ENCODE data around the gene C11orf58. TPM values are rescaled to one million over a fixed set of nuclear protein-coding genes. Genes with fewer than 3 reads are reported as not detected.

The C11orf58 gene
- total RNA-seq, 1 experiment from 2014 or later, result 171 TPM

DNA sequence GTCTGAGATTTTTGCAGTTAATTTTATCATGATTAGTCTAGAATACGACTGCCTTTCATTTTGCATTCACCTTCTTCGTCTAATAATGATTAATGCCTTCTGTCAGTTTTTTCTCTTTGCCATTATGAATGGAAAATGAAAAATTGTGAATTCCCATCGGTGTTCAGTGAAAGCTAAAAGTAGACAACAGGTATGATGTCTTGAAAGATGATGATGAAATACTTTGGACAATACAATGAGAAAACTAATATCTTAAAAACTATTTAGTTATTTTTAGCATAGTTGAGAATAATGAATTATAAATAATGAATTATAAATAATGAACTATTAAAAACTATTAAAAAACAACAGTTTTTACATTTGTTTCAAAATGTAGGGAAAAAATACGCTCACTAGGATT lies 5.0 kb downstream of the C11orf58 start:
- ChIA-PET POLR2A (ENCODE audit: low non-redundant PET) (no interaction called here), CTCF (no interaction called here)
- H3K9me3 ChIP-seq (ENCODE audit: low read depth, low read length, poor library complexity, severe bottlenecking), result no peaks in the 10 kb centered on the region
- no peak for TF ChIP-seq EZH2 (IDR thresholded peaks at IDR 0.05; ENCODE audit: borderline replicate concordance, low read depth, low read length, poor library complexity, severe bottlenecking)
- TF ChIP-seq, protein P1, sequence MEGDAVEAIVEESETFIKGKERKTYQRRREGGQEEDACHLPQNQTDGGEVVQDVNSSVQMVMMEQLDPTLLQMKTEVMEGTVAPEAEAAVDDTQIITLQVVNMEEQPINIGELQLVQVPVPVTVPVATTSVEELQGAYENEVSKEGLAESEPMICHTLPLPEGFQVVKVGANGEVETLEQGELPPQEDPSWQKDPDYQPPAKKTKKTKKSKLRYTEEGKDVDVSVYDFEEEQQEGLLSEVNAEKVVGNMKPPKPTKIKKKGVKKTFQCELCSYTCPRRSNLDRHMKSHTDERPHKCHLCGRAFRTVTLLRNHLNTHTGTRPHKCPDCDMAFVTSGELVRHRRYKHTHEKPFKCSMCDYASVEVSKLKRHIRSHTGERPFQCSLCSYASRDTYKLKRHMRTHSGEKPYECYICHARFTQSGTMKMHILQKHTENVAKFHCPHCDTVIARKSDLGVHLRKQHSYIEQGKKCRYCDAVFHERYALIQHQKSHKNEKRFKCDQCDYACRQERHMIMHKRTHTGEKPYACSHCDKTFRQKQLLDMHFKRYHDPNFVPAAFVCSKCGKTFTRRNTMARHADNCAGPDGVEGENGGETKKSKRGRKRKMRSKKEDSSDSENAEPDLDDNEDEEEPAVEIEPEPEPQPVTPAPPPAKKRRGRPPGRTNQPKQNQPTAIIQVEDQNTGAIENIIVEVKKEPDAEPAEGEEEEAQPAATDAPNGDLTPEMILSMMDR (conservative IDR thresholded peaks at IDR 0.05; ENCODE audit: low read depth, low read length), result no peak
- peaks cover 5% of the 10 kb centered on the region for H3K4me1 ChIP-seq (ENCODE audit: insufficient read depth, low read length, poor library complexity, severe bottlenecking)
- no TSS peak for BruUV-seq (replicated peaks)
- H3K27ac ChIP-seq (ENCODE audit: low read depth, low read length, poor library complexity, severe bottlenecking), result no peak overlapping the region
- H3K27me3 ChIP-seq (replicated peaks; ENCODE audit: insufficient read depth, low read depth, low read length, poor library complexity), result no peaks in the 10 kb centered on the region
- intact Hi-C loops (cut with micrococcal nuclease; ENCODE audit: unreplicated experiment), result no loop called here
- no peak overlapping the region for H3K4me3 ChIP-seq (ENCODE audit: low read depth, low read length, poor library complexity, severe bottlenecking)
- DNase-seq (ENCODE audit: low spot score), result no peak
- peaks cover 44% of the 10 kb centered on the region for H3K36me3 ChIP-seq (ENCODE audit: insufficient read depth, low read length, poor library complexity, severe bottlenecking)

GRCh38 chr11:16744128-16744725 lies 5.8 kb downstream of the C11orf58 start:
- DNase-seq (ENCODE audit: low spot score), result no peak
- H3K9me3 ChIP-seq (ENCODE audit: low read depth, low read length, poor library complexity, severe bottlenecking), result no peaks in the 10 kb centered on the region
- H3K4me1 ChIP-seq (ENCODE audit: insufficient read depth, low read length, poor library complexity, severe bottlenecking), result peaks cover 5% of the 10 kb centered on the region
- no peak overlapping the region for H3K27ac ChIP-seq (ENCODE audit: low read depth, low read length, poor library complexity, severe bottlenecking)
- H3K27me3 ChIP-seq (replicated peaks; ENCODE audit: insufficient read depth, low read depth, low read length, poor library complexity), result no peaks in the 10 kb centered on the region
- peaks cover 50% of the 10 kb centered on the region for H3K36me3 ChIP-seq (ENCODE audit: insufficient read depth, low read length, poor library complexity, severe bottlenecking)
- intact Hi-C loops (cut with micrococcal nuclease; ENCODE audit: unreplicated experiment), result no loop called here
- TF ChIP-seq, protein P1 (conservative IDR thresholded peaks at IDR 0.05; ENCODE audit: low read depth, low read length), result no peak
- TF ChIP-seq EZH2 (IDR thresholded peaks at IDR 0.05; ENCODE audit: borderline replicate concordance, low read depth, low read length, poor library complexity, severe bottlenecking), result no peak
- ChIA-PET POLR2A (ENCODE audit: low non-redundant PET) (no interaction called here), CTCF (no interaction called here)
- BruUV-seq (replicated peaks), result no TSS peak
- no peak overlapping the region for H3K4me3 ChIP-seq (ENCODE audit: low read depth, low read length, poor library complexity, severe bottlenecking)

- no peaks in the 10 kb centered on the region for H3K27me3 ChIP-seq (replicated peaks; ENCODE audit: insufficient read depth, low read depth, low read length, poor library complexity)
- no peaks in the 10 kb centered on the region for H3K4me1 ChIP-seq (ENCODE audit: insufficient read depth, low read length, poor library complexity, severe bottlenecking)
- no peaks in the 10 kb centered on the region for H3K9me3 ChIP-seq (ENCODE audit: low read depth, low read length, poor library complexity, severe bottlenecking)
- H3K27ac ChIP-seq (ENCODE audit: low read depth, low read length, poor library complexity, severe bottlenecking), result no peak overlapping the region
- POLR2A ChIA-PET (ENCODE audit: low non-redundant PET), result interaction anchor here (0.5 kb wide), 1 partner anchor 151 kb away, joined by 3 read pairs; no protein-coding TSS in a partner anchor
- intact Hi-C loops (cut with micrococcal nuclease; ENCODE audit: unreplicated experiment), result no loop called here
- CTCF ChIA-PET, result no interaction called here
- no TSS peak for BruUV-seq (replicated peaks)
- no peak for DNase-seq (ENCODE audit: low spot score)
- no peak for TF ChIP-seq EZH2 (IDR thresholded peaks at IDR 0.05; ENCODE audit: borderline replicate concordance, low read depth, low read length, poor library complexity, severe bottlenecking)
- TF ChIP-seq, protein P1 (conservative IDR thresholded peaks at IDR 0.05; ENCODE audit: low read depth, low read length), result no peak
- H3K36me3 ChIP-seq (ENCODE audit: insufficient read depth, low read length, poor library complexity, severe bottlenecking), result peaks cover 66% of the 10 kb centered on the region
- no peak overlapping the region for H3K4me3 ChIP-seq (ENCODE audit: low read depth, low read length, poor library complexity, severe bottlenecking)
Measured at GRCh38 chr11:16745950-16746605, 7.6 kb downstream of the C11orf58 start.
